ENCODE data around the gene LAMA1. TPM values are rescaled to one million over a fixed set of nuclear protein-coding genes. Genes with fewer than 3 reads are reported as not detected.

The LAMA1 gene
- total RNA-seq, 1 experiment from 2014 or later, result not detected

DNA sequence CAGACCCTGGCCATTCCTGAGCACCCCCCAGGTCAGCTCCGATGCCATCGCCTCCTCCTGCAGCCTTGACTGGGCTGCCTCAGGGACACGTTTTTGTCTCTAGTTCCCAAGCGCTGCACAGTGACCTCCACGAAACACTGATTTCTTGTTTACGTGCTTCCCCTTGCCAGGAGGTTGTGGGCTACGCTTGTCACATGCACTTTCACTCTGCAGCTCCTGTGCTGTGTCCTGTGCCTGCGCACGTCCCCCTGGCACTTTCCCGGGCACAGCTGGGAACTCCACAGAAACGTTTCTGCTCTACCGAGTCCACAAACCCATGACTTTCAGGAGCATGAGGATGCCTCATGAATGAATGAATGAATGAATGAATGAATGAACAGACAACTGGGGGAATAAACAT lies 160.6 kb downstream of the LAMA1 start:
- Histone ChIP-seq H3K27ac (ENCODE audit: low read length) (no peak overlapping the region), H3K9me3 (ENCODE audit: low read length) (no peaks in the 10 kb centered on the region), H3K9ac (ENCODE audit: low read length) (no peak overlapping the region), H2AFZ (ENCODE audit: low read length) (no peak overlapping the region), H3K4me3 (ENCODE audit: low read length) (no peak overlapping the region), H3K36me3 (ENCODE audit: low read depth, low read length) (no peaks in the 10 kb centered on the region), H3K4me1 (ENCODE audit: insufficient read depth, low read length) (peaks cover 17% of the 10 kb centered on the region), H3K9me2 (replicated peaks; ENCODE audit: low read length) (no peaks in the 10 kb centered on the region), H3F3A (ENCODE audit: low read length, unreplicated experiment) (no peaks in the 10 kb centered on the region), H3K27me3 (ENCODE audit: low read length) (peaks cover 63% of the 10 kb centered on the region), H3K79me2 (ENCODE audit: low read length) (no peaks in the 10 kb centered on the region), H4K20me1 (ENCODE audit: low read length) (no peaks in the 10 kb centered on the region), H3K4me2 (ENCODE audit: low read length) (no peak overlapping the region)
- ChIA-PET POLR2A (ENCODE audit: unreplicated experiment) (no interaction called here), CTCF (no interaction called here)
- ATAC-seq (no peak), DNase-seq (no peak)
- intact Hi-C loops (cut with micrococcal nuclease), result no loop called here
- no TSS peak for BruUV-seq (replicated peaks)
- TF ChIP-seq EZH2phosphoT487 (IDR thresholded peaks at IDR 0.05; ENCODE audit: borderline replicate concordance, low read length) (no peak), EZH2 (IDR thresholded peaks at IDR 0.05; ENCODE audit: low read length, unreplicated experiment) (no peak)
- TF ChIP-seq, protein P1, sequence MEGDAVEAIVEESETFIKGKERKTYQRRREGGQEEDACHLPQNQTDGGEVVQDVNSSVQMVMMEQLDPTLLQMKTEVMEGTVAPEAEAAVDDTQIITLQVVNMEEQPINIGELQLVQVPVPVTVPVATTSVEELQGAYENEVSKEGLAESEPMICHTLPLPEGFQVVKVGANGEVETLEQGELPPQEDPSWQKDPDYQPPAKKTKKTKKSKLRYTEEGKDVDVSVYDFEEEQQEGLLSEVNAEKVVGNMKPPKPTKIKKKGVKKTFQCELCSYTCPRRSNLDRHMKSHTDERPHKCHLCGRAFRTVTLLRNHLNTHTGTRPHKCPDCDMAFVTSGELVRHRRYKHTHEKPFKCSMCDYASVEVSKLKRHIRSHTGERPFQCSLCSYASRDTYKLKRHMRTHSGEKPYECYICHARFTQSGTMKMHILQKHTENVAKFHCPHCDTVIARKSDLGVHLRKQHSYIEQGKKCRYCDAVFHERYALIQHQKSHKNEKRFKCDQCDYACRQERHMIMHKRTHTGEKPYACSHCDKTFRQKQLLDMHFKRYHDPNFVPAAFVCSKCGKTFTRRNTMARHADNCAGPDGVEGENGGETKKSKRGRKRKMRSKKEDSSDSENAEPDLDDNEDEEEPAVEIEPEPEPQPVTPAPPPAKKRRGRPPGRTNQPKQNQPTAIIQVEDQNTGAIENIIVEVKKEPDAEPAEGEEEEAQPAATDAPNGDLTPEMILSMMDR (conservative IDR thresholded peaks at IDR 0.05; ENCODE audit: low read depth, low read length), result no peak

DNA sequence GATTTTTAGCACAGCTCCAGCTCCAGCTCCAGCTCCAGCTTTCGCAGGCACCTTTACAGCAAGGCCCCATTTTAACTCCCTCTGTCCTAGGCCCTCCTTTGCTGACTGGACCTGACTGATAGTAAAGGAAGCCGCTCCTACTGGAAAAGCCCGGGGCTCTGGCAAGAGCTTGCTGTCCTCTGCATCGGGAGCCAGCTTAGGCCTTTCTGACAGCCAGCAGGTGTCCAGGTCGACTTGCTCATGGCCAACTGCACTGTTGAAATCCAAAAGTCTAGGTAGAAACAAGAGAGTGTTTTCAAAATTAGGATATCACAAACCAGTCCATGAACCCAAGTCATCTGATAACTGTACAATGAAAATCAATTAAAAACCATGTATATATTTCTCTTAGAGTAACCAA lies 161.1 kb downstream of the LAMA1 start:
- Histone ChIP-seq H3K36me3 (ENCODE audit: low read depth, low read length) (no peaks in the 10 kb centered on the region), H3K79me2 (ENCODE audit: low read length) (no peaks in the 10 kb centered on the region), H3K4me3 (ENCODE audit: low read length) (no peak overlapping the region), H3K9me2 (replicated peaks; ENCODE audit: low read length) (no peaks in the 10 kb centered on the region), H2AFZ (ENCODE audit: low read length) (no peak overlapping the region), H3K27me3 (ENCODE audit: low read length) (peaks cover 68% of the 10 kb centered on the region), H4K20me1 (ENCODE audit: low read length) (no peaks in the 10 kb centered on the region), H3K4me1 (ENCODE audit: insufficient read depth, low read length) (peaks cover 12% of the 10 kb centered on the region), H3F3A (ENCODE audit: low read length, unreplicated experiment) (no peaks in the 10 kb centered on the region), H3K9ac (ENCODE audit: low read length) (no peak overlapping the region), H3K9me3 (ENCODE audit: low read length) (no peaks in the 10 kb centered on the region), H3K27ac (ENCODE audit: low read length) (no peak overlapping the region), H3K4me2 (ENCODE audit: low read length) (no peak overlapping the region)
- intact Hi-C loops (cut with micrococcal nuclease), result no loop called here
- BruUV-seq (replicated peaks), result no TSS peak
- CTCF ChIA-PET, result no interaction called here
- no peak for DNase-seq
- ATAC-seq, result no peak
- no peak for TF ChIP-seq EZH2phosphoT487 (IDR thresholded peaks at IDR 0.05; ENCODE audit: borderline replicate concordance, low read length)
- TF ChIP-seq, protein P1 (conservative IDR thresholded peaks at IDR 0.05; ENCODE audit: low read depth, low read length), result no peak
- TF ChIP-seq EZH2 (IDR thresholded peaks at IDR 0.05; ENCODE audit: low read length, unreplicated experiment), result no peak
- POLR2A ChIA-PET (ENCODE audit: unreplicated experiment), result no interaction called here

DNA sequence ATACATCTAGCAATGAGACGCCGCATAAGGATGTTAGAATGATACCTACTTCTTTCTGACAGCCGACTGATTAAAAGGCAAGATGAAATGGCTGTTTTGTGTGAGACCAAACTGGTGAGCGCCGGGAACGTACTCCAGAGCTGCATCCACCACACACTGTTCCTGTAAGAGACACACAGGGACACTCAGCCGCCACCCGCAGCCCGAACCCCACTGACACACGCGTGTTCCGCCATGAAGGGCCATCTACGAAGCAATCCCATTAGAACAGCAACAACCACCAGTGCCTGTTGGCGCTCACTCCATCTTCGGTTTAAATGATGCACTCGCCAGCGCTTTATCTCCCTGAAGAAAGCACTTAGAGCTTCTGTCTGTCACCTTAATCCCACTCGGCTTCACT lies 162.3 kb downstream of the LAMA1 start:
- Histone ChIP-seq H3K9ac (ENCODE audit: low read length) (no peak overlapping the region), H3K27me3 (ENCODE audit: low read length) (peaks cover 80% of the 10 kb centered on the region), H3K79me2 (ENCODE audit: low read length) (no peaks in the 10 kb centered on the region), H3K4me1 (ENCODE audit: insufficient read depth, low read length) (0 out of 2 replicates have a peak, but pooled peaks cover under 1% of the 10 kb centered on the region), H3K36me3 (ENCODE audit: low read depth, low read length) (no peaks in the 10 kb centered on the region), H3K27ac (ENCODE audit: low read length) (no peak overlapping the region), H3K9me2 (replicated peaks; ENCODE audit: low read length) (no peaks in the 10 kb centered on the region), H2AFZ (ENCODE audit: low read length) (no peak overlapping the region), H3F3A (ENCODE audit: low read length, unreplicated experiment) (no peaks in the 10 kb centered on the region), H3K4me3 (ENCODE audit: low read length) (no peak overlapping the region), H3K4me2 (ENCODE audit: low read length) (no peak overlapping the region), H4K20me1 (ENCODE audit: low read length) (no peaks in the 10 kb centered on the region), H3K9me3 (ENCODE audit: low read length) (no peaks in the 10 kb centered on the region)
- ATAC-seq (no peak), DNase-seq (no peak)
- intact Hi-C loops (cut with micrococcal nuclease), result no loop called here
- TF ChIP-seq EZH2phosphoT487 (IDR thresholded peaks at IDR 0.05; ENCODE audit: borderline replicate concordance, low read length) (no peak), EZH2 (IDR thresholded peaks at IDR 0.05; ENCODE audit: low read length, unreplicated experiment) (no peak)
- TF ChIP-seq, protein P1 (conservative IDR thresholded peaks at IDR 0.05; ENCODE audit: low read depth, low read length), result no peak
- BruUV-seq (replicated peaks), result no TSS peak
- ChIA-PET POLR2A (ENCODE audit: unreplicated experiment) (no interaction called here), CTCF (no interaction called here)
